SK-N-SH (cell line): ENCODE measurements around the gene RNF126.

Source experiments
- CTCF ChIP-seq: fragments of 200-600 bp; sonication (generic); IDR thresholded peaks from 2 replicates; pipeline ENCODE4 v1.6.1; 2017; ENCODE audit warnings: antibody characterized with exemption, mild to moderate bottlenecking, moderate library complexity
- EP300 ChIP-seq, 2 experiments: IDR thresholded peaks; 2 replicates each; pipeline versions ENCODE4 v1.4.0 to v1.6.1; 2012; ENCODE audit warnings: borderline replicate concordance in 1 of 2, low read depth in 1 of 2, low read length in 1 of 2
- EZH2phosphoT487 ChIP-seq: fragments of 200-600 bp; sonication (generic); IDR thresholded peaks from 2 replicates; pipeline ENCODE4 v1.6.1; 2017; ENCODE audit warnings: low read depth, mixed run types, mild to moderate bottlenecking, antibody characterized with exemption, moderate library complexity, borderline replicate concordance
- JUND ChIP-seq: IDR thresholded peaks from 2 replicates; pipeline ENCODE4 v1.4.0; 2012
- MAX ChIP-seq: IDR thresholded peaks from 2 replicates; pipeline ENCODE4 v1.4.0; 2012; ENCODE audit warnings: low read depth
- NFIC ChIP-seq: IDR thresholded peaks from 2 replicates; pipeline ENCODE4 v1.4.0; 2012; ENCODE audit warnings: borderline replicate concordance
- REST ChIP-seq: IDR thresholded peaks from 2 replicates; pipeline ENCODE4 v1.6.1; 2012; ENCODE audit warnings: mild to moderate bottlenecking, low read depth, low read length, moderate library complexity
- TEAD4 ChIP-seq: IDR thresholded peaks from 2 replicates; pipeline ENCODE4 v1.4.0; 2012; ENCODE audit warnings: mild to moderate bottlenecking, borderline replicate concordance; ENCODE audit not compliant: insufficient read depth
- USF1 ChIP-seq: IDR thresholded peaks from 2 replicates; pipeline ENCODE4 v1.4.0; 2012; ENCODE audit warnings: low read depth, borderline replicate concordance

GRCh38 chr19:676007-676338 is 13.0 kb upstream of the RNF126 start:
- TF ChIP-seq CTCF (no peak), REST (no peak), USF1 (no peak), EP300 (IDR thresholded peaks at IDR 0.05; ENCODE audit: borderline replicate concordance in 1 of 2, low read depth in 1 of 2, low read length in 1 of 2) (no peak), JUND (no peak), EZH2phosphoT487 (no peak), TEAD4 (no peak), MAX (no peak), NFIC (no peak)
